Fibroblast of skin of left quadriceps (primary cell): Measurements from ENCODE around the gene ALDH1A3.

ENCODE experiments used
- DNase-seq, 2 experiments: peaks; one replicate each; pipeline ENCODE4 v3.0.0-alpha.2; 2013; ENCODE audit warnings: low read depth in 2 of 2

The ALDH1A3 gene

GRCh38 chr15:100951965-100952364 is 72.3 kb downstream of the ALDH1A3 start:
- DNase-seq = no peak

- no peak for DNase-seq
Observed at GRCh38 chr15:100952566-100952965, 72.9 kb downstream of the ALDH1A3 start.

- DNase-seq = no peak
Observed at GRCh38 chr15:100958326-100959065, 78.9 kb downstream of the ALDH1A3 start.

DNA sequence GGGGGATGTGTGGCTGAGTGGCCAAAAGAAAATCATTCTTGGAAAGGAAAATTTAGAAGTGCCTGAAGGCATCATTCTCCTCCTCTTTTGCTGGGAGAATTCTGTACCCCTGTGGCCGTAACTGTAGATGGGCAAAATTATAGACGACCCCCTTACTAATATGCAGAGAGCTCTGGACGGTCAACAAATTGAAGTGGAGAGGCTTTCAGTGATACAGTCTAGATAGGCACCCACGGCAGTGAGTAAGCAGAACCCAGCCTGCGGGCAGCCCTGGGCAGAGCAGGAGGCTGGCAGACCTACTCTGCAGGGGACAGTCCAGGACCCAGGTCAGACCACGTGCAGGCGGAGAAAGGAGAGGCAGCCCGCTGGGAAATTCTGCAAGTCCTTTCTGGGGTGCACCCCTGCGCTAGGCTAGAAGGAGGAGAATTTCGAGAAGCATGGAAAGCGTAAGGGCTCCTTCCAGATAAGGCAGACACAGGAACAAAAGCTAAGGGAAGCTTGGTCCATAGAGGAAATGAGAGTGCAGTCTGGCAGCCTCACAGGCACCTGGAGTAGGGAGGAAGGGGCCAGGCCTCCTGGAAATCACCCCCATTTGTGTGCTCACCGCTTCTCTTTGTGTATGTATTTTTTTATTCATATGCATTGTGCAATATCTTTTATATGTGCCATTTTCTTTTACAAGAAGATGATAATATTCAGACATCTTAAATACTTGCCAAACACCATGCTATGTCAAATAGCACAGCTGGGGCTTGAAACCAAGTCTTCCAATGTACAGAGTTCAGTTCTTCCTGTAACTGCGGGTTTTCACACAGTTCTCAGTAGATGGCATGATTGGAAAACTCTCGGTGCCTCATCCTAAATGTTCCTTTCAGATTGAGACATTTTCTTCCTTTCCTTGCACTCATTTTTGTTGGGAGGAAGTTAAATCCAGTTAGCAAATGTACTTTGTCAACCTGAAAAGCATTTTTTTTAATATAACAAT is 79.7 kb downstream of the ALDH1A3 start:
- no peak for DNase-seq
